ENCODE results near the gene ANO2.
"Not testable (repeated sequence)": the region's sequence is repeated elsewhere in the genome, so short reads cannot be mapped to it uniquely, and the experiment has no call there.

ANO2 gene

DNA sequence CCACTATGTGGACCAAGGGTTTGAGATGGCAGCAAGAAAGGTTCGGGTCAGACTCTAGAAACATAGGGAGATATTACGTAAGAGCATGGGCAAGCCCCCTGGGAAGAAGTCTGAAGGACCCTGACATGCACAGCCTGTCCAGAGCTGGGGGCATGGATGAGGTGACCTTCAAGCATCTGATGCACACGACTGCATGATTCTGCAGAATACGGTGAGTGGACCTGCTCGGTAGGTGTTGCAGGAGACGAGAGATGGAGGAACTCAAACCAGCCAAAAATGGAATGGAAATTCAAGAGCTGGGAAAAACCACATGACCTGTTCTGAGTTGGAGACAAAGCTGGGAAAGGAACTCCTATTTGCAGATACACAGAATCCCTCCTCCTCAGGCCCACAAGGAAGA, 43.6 kb downstream of the ANO2 start:
- H3K4me3 ChIP-seq (ENCODE audit: low read length) = no peak overlapping the region
- TF ChIP-seq ZNF274 (IDR thresholded peaks at IDR 0.05; ENCODE audit: low read depth, low read length) = no peak

DNA sequence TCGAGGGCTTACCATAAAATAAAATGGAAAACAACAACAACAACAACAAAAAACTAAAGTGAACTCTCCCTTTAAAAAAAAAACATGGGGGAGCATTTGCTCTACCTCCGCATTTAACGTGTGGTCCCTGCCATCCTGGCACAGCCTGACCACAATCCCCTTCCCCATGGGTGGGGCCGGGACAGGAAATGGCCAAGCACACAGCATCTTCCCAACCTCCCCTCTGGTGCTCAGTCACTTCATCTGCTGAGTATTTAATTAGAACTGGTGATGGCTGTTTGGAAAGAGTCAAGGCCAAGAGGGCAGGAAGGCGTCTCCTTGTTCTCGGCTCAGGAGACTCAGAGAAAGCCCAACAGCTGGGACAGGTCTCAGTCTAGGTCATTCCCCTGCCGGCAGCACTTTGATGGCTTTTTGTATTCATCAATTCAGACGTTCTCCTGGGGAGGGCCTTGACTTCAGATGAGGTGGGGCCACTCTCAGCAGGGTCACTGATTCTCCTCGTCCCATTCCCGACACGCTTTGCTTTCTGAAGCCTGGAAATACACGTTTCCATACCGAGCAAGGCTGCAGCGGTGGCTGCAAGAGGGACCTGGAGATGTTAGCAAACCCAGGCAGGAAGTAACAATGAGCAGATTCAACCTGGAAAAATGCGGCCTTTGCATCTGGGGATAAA, 44.4 kb downstream of the ANO2 start:
- TF ChIP-seq ZNF274 (IDR thresholded peaks at IDR 0.05; ENCODE audit: low read depth, low read length) = no peak
- no peak overlapping the region for H3K4me3 ChIP-seq (ENCODE audit: low read length)

DNA sequence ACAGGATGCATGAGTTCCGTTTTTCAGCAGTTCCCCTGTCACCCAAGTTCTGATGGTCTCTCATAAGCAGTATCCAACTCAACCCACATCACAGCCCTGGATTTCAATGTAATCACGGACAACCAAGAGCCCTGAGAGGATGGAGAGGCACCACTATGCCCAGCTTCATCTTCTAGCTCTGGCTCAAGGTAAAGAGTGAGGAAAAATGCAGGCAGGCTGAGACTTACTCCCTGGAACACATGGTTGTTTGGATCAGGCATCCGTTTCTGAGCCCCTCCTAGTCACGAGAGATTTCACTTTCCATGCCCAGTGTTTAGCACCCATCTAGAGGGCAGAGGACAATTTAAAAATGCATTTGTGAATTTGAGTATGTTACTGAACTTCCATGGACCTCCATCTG, 45.0 kb downstream of the ANO2 start:
- no peak for TF ChIP-seq ZNF274 (IDR thresholded peaks at IDR 0.05; ENCODE audit: low read depth, low read length)
- H3K4me3 ChIP-seq (ENCODE audit: low read length) = no peak overlapping the region

DNA sequence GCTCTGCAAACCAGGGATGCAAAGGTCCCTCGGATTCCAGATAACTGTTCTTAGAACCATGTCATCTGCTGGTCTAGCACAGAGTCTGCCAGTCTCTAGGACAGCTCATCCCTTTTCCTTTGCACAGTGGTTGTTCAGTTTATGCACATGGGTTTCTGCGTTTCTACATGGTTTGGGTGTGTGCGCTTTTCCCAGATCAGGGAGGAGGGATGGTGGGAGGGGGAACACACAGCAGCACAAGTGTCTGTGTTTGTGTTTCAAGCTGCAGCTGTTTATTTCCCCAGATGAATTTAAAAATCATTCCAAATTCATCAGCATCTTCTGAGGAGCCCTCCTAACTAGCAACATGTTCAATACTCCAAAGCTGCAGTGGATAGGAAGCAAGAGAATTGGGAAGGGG, 45.4 kb downstream of the ANO2 start:
- no peak overlapping the region for H3K4me3 ChIP-seq (ENCODE audit: low read length)
- no peak for TF ChIP-seq ZNF274 (IDR thresholded peaks at IDR 0.05; ENCODE audit: low read depth, low read length)

DNA sequence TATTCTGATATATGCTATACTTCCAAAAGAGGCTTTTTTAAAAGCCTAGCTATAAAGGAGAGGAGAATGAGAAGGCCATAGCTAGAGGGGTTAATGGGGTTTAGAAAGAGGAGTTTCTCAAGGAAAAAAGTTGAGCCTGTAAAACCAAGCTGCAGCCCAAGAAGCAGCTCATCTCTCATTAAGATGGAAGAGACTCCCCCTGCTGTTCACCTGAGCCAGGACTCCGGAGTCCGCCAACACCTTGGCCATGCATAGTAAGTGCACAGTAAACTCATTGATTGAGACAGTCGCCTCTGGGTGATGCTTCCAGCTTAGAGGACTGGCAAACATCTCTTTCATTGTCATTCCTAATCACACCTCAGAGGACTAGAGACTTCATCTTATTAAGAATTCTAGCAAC, 46.2 kb downstream of the ANO2 start:
- no peak for TF ChIP-seq ZNF274 (IDR thresholded peaks at IDR 0.05; ENCODE audit: low read depth, low read length)
- H3K4me3 ChIP-seq (ENCODE audit: low read length) = no peak overlapping the region

DNA sequence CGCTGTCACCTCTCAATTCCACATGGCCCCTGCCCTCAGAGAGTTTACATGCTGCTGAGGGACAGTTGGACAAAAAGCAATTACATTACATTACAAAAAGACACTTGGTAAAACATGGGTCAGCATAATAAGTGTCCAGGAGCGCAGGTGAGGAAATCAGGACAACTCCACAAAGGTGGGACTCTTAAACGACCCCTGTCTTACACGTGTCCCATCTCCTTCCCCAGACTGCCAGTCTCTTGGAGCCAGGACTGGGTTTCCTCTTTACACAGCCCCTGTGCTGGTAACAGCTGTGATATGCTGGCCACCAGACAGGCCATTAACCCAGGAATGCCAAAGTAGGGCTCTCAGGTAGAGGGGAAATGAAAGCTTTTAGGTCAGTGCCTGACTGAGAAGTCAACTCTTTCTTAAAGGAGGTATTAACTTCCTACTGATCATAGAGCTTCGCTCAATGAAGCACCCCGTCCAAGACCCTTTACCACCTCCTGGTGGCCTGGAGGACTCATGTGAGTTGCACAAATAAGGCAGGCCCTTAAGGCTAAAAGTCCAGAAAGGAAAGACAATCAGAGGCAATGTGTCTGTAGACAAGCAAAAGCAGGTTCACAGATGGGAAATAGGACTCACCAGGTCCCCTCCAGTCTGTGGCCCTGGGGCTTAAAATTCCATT, 55.5 kb downstream of the ANO2 start:
- H3K4me3 ChIP-seq (ENCODE audit: low read length) = no peak overlapping the region
- no peak for TF ChIP-seq ZNF274 (IDR thresholded peaks at IDR 0.05; ENCODE audit: low read depth, low read length)

DNA sequence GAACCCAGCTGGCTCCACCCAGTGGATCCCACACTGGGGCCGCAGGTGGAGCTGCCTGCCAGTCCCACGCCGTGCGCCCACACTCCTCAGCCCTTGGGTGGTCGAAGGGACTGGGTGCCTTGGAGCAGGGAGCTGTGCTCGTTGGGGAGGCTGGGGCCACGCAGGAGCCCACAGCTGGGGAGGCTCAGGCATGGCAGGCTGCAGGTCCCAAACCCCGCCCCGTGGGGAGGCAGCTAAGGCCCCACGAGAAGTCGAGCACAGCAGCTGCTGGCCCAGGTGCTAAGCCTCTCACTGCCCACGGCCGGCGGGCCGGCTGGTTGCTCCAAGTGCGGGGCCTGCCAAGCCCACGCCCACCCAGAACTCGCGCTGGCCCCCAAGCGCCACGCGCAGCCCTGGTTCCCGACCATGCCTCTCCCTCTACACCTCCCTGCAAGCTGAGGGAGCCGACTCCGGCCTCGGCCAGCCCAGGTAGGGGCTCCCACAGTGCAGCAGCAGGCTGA, 56.2 kb downstream of the ANO2 start:
- no peak for TF ChIP-seq ZNF274 (IDR thresholded peaks at IDR 0.05; ENCODE audit: low read depth, low read length)
- no peak overlapping the region for H3K4me3 ChIP-seq (ENCODE audit: low read length)

DNA sequence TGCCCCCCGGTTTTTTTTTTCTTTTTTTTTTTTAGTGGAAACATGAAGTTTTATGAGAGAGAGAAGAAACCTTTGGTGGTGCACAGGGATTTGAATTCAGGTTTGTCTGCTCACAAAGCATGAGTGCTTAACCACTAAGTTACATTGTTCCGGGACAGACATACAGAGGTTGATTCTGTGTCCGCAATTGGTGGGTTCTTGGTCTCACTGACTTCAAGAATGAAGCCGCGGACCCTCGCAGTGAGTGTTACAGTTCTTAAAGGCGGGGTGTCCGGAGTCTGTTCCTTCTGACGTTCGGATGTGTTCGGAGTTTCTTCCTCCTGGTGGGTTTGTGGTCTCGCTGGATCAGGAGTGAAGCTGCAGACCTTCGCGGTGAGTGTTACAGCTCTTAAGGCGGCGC, 57.2 kb downstream of the ANO2 start:
- not testable (repeated sequence) for H3K4me3 ChIP-seq (ENCODE audit: low read length)

DNA sequence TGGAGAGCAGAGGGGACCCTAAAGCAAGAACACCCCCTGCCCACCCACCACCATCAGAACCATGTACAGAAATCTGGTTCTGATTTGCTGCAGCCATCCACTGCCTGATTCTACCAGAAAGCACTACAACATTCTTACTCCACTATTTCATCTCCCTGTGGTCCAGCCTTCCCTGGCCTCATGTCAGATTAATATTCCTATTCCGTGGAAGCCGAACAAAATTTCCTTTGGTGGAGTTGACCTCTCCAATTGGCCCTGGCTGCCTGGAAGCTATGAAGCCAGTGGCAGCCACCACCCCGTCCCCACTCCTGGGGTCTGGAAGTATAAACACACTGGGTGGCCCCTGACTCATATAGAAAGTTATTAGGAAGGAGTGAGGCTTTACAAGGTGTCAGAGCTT, 60.2 kb downstream of the ANO2 start:
- no peak overlapping the region for H3K4me3 ChIP-seq (ENCODE audit: low read length)
- no peak for TF ChIP-seq ZNF274 (IDR thresholded peaks at IDR 0.05; ENCODE audit: low read depth, low read length)

DNA sequence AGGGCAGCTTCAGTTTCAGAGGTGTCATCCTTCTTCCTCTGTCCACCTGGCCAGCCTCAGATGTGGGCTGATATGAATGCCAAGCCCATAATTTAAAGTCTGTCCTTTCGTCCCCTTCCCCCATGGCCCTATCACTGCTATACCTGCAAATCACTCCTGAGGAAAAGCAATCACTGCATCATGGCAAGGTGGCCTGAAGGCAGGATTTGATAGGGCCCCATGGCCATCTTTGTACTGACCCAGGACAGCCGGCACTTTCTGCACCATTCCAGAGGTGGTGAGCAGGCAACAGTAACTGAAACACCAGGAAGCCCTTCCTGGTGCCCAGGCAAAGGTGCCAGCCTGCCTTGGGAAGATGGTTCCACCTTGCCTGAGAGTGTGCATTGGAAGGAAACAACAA, 60.8 kb downstream of the ANO2 start:
- no peak overlapping the region for H3K4me3 ChIP-seq (ENCODE audit: low read length)
- TF ChIP-seq ZNF274 (IDR thresholded peaks at IDR 0.05; ENCODE audit: low read depth, low read length) = no peak

DNA sequence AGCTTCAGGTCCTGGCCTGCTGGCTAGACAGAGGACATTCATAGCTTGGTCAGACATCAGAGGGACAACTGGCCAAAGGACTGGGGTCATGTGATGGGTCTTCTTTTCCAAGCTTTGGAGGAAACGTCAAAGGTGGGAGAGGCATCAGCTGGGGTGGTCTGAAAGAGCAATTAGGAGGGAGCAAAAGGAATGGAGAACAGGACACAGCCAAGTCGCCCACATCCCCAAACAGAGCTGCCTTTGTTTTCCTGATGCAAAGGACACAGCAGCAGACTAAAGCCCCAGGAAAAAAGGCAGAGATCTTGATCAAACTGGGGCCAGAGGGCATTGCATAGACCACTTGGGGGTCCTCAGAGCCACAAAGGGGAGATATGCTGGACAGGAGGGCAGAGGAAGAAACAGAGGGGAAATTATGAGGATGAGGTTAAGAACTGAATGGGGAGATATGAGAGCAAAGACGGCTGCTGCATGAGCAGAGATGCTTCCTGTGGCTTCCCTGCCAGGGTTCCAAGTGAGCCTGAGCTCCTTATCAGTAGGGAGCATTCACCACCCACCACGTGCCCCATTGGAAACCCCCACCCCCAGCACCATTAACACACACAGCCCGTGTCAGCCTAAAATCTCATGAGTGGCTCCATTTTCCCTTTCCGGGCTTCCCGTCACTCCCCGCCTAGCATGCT, 62.4 kb downstream of the ANO2 start:
- no peak for TF ChIP-seq ZNF274 (IDR thresholded peaks at IDR 0.05; ENCODE audit: low read depth, low read length)
- no peak overlapping the region for H3K4me3 ChIP-seq (ENCODE audit: low read length)

DNA sequence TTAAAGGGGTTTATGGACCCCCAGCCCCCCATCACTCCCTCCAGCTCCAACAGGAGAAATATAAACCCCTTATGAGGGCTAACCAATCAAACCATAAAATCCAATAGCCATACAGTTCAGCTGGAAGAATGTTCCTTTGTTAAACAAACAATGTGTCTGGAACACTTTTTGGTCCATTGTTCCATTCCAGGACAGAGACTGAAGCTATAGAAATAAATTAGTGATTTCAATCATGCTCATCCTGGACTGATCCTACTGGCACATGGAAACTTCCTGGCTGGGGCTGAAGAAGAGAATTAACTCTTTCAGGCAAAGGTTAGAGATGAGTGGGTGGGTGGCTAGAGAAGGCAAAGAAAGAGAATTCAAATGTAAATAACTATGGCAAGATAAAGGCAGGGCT, 63.4 kb downstream of the ANO2 start:
- TF ChIP-seq ZNF274 (IDR thresholded peaks at IDR 0.05; ENCODE audit: low read depth, low read length) = no peak
- H3K4me3 ChIP-seq (ENCODE audit: low read length) = no peak overlapping the region

DNA sequence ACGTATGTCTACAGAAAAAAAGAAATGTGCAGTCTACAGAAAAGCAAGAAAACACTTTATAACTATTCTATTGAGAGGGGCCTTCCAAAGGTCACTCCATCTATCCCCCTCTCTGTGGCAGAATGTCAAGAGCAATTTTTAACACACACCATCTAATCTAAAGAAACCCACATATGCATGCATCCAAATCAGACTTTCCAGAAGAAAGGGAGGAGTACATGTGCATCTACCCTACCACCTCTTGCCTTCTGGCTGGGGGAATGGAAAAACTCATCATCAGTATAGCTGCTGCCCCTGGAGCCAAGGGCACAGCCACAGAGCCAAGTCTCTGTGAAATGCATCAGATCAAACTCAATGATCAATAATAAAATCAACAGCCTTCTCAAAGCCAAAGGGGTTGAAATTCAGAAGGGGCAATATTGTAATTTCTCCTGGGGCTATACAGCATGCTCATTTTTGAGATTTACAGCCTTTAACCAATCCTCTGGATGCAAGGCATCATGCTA, 63.9 kb downstream of the ANO2 start:
- H3K4me3 ChIP-seq (ENCODE audit: low read length) = no peak overlapping the region
- TF ChIP-seq ZNF274 (IDR thresholded peaks at IDR 0.05; ENCODE audit: low read depth, low read length) = no peak

DNA sequence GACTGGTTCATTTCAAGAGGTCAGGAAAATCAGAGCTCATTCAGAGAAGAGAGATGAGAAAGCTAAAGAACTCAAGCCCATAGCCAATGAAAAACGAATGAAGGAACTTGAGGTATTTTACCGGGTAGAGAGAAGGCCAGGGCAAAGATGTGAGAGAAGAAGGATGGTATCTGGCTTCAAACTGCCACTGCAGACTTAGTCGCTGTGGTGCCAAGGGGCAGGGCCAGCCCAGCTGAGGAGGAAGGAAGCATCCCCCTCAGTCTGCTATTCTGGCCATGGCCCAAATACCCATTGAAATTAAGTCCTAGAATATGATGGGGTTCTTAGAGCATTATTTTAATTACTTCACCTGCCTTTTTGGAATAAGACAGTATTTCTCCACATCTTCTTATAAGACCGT, 69.2 kb downstream of the ANO2 start:
- H3K4me3 ChIP-seq (ENCODE audit: low read length) = no peak overlapping the region
- TF ChIP-seq ZNF274 (IDR thresholded peaks at IDR 0.05; ENCODE audit: low read depth, low read length) = no peak

DNA sequence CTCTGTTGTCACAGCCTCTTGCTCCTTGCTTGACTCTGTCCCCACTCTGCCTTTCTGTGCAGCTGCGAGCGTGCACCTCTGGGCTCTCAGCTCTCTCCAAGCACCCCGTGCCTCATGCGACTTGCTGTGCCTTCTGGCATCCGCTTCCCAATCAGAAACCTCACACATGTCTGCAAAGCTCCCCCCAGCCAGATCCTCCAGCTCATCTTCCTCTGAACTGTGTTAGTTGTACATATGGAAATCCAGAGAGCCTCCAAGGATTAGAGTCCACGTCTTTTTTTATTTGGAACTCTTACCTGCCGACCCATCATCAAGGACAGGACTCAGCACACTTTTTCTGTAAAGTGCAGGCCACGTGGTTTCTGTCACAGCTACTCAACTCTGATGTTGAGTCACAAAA, 70.5 kb downstream of the ANO2 start:
- no peak for TF ChIP-seq ZNF274 (IDR thresholded peaks at IDR 0.05; ENCODE audit: low read depth, low read length)
- no peak overlapping the region for H3K4me3 ChIP-seq (ENCODE audit: low read length)
